ENCODE results near the gene RUNX1.
A peak's percentile ranks its signal among the peaks of the same experiment; 100 is the strongest.

Gene RUNX1

DNA sequence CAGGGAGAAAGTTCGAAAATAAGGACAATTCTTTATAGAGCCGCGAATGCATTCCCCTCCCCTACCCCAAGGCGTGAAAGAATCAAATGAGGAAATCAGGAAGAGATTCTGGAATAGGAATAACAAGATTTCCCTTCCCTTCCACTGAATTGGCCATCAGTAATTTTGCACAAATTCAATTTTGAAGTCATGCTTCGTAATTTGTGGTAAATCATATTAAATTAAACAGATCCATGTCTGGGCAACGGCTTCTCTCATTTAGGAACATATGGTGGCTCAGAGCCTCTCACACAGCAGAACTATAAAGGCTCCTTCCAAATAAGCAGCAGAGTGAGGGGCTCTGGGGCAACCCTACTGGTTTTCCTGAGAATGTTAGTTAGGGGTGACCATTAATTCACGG is 227.4 kb downstream of the RUNX1 start:
- Histone ChIP-seq H3K4me1 (ENCODE audit: insufficient read depth, poor library complexity, severe bottlenecking) (peaks cover 26% of the 10 kb centered on the region), H3K9me3 (ENCODE audit: severe bottlenecking) (no peaks in the 10 kb centered on the region), H3K27me3 (ENCODE audit: insufficient read depth, poor library complexity, severe bottlenecking) (no peaks in the 10 kb centered on the region), H3K27ac (ENCODE audit: poor library complexity, severe bottlenecking) (peak overlapping the region; percentile 20), H3K36me3 (ENCODE audit: low read depth) (peaks cover 76% of the 10 kb centered on the region), H3K4me3 (ENCODE audit: severe bottlenecking) (no peak overlapping the region)
- TF ChIP-seq CTCF (IDR thresholded peaks at IDR 0.05; ENCODE audit: poor library complexity, severe bottlenecking), result no peak
- ATAC-seq (ENCODE audit: low read depth) (no peak), DNase-seq (ENCODE audit: low spot score) (no peak)

DNA sequence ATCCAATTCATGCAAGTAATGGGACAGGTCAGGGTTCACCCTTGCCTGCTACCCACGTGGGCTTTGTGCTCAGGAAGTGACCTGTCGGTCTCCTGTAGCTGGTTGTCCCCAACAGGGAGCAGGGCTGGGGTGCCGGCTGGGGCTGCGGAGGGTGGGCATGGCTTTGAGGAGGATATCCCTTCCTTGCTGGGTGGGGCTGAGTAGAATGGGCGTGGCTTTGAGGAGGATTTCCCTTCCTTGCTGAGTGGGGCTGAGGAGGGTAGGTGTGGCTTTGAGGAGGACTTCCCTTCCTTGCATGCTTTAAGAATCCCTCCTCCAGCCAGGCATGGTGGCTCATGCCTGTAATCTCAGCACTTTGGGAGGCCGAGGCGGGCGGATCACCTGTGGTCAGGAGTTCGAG is 229.1 kb downstream of the RUNX1 start:
- H3K4me1 ChIP-seq (ENCODE audit: insufficient read depth, poor library complexity, severe bottlenecking), result peaks cover 31% of the 10 kb centered on the region
- TF ChIP-seq CTCF (IDR thresholded peaks at IDR 0.05; ENCODE audit: poor library complexity, severe bottlenecking), result no peak
- DNase-seq (ENCODE audit: low spot score) (no peak), ATAC-seq (ENCODE audit: low read depth) (no peak)
- peak overlapping the region; percentile 98 for H3K27ac ChIP-seq (ENCODE audit: poor library complexity, severe bottlenecking)
- H3K4me3 ChIP-seq (ENCODE audit: severe bottlenecking), result no peak overlapping the region
- no peaks in the 10 kb centered on the region for H3K9me3 ChIP-seq (ENCODE audit: severe bottlenecking)
- H3K36me3 ChIP-seq (ENCODE audit: low read depth), result peaks cover 65% of the 10 kb centered on the region
- H3K27me3 ChIP-seq (ENCODE audit: insufficient read depth, poor library complexity, severe bottlenecking), result no peaks in the 10 kb centered on the region

DNA sequence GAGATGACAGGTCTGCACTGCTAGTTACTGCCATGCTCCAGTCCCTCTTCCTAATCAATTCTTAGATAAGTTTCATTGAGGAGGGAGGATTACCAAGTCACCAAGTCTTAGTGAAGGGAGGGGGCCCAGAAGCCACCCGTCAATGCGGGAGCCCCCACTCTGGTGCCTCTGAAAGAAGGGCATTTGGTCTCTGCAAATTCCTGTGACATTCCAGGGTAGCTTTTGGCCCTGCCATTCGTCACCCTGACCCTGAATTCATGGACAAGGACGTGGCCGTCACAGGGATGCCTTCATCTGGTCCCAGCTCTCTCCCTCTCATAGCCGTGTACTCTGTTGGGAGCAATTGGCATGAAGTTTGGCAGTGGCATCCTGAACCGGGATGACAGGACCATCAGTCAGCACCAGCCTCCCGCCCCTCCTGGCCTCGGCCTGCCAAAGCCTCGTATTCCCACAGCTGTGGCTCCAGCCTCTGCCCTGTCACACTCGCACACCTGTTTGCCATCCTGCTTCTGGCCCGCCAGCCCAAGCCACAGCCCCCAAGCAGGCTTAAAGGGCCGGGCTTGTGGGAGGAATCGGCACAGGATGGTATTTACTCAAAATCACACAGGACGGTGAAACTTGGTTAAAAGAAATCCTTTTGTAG is 229.6 kb downstream of the RUNX1 start:
- ATAC-seq (ENCODE audit: low read depth), result no peak

GRCh38 chr21:34818662-34819158 is 230.4 kb downstream of the RUNX1 start:
- Histone ChIP-seq H3K27ac (ENCODE audit: poor library complexity, severe bottlenecking) (peak overlapping the region; percentile 98), H3K36me3 (ENCODE audit: low read depth) (peaks cover 58% of the 10 kb centered on the region), H3K27me3 (ENCODE audit: insufficient read depth, poor library complexity, severe bottlenecking) (no peaks in the 10 kb centered on the region), H3K4me1 (ENCODE audit: insufficient read depth, poor library complexity, severe bottlenecking) (peaks cover 44% of the 10 kb centered on the region), H3K4me3 (ENCODE audit: severe bottlenecking) (no peak overlapping the region), H3K9me3 (ENCODE audit: severe bottlenecking) (no peaks in the 10 kb centered on the region)
- no peak for TF ChIP-seq CTCF (IDR thresholded peaks at IDR 0.05; ENCODE audit: poor library complexity, severe bottlenecking)
- no peak for DNase-seq (ENCODE audit: low spot score)
- ATAC-seq (ENCODE audit: low read depth), result peak; percentile 38

More for the DNA sequence above, 229.6 kb downstream of the RUNX1 start:
- Histone ChIP-seq H3K27ac (ENCODE audit: poor library complexity, severe bottlenecking) (peak overlapping the region; percentile 98), H3K36me3 (ENCODE audit: low read depth) (peaks cover 61% of the 10 kb centered on the region), H3K4me1 (ENCODE audit: insufficient read depth, poor library complexity, severe bottlenecking) (peaks cover 37% of the 10 kb centered on the region), H3K27me3 (ENCODE audit: insufficient read depth, poor library complexity, severe bottlenecking) (no peaks in the 10 kb centered on the region), H3K4me3 (ENCODE audit: severe bottlenecking) (no peak overlapping the region), H3K9me3 (ENCODE audit: severe bottlenecking) (no peaks in the 10 kb centered on the region)
- no peak for DNase-seq (ENCODE audit: low spot score)
- no peak for TF ChIP-seq CTCF (IDR thresholded peaks at IDR 0.05; ENCODE audit: poor library complexity, severe bottlenecking)

Data from RWPE2 (cell line).